Testis (tissue), 2 donors: ENCODE measurements around the gene PRKAR2A.
"Not testable (repeated sequence)": the region's sequence is repeated elsewhere in the genome, so short reads cannot be mapped to it uniquely, and the experiment has no call there.

Experiments used
- CTCF ChIP-seq, 3 experiments: fragments of 450-650 bp in 2 of 3; fragments of 200-600 bp in 1 of 3; sonication (generic) in 1 of 3; IDR thresholded peaks; one replicate each; pipeline ENCODE4 v1.5.1; 2016 to 2019; ENCODE audit warnings: antibody characterized with exemption in 3 of 3, mild to moderate bottlenecking in 2 of 3, moderate library complexity in 1 of 3
- POLR2A ChIP-seq: fragments of 450-650 bp; IDR thresholded peaks from one replicate; pipeline ENCODE4 v1.6.1; 2017; ENCODE audit warnings: antibody characterized with exemption, mild to moderate bottlenecking, moderate library complexity

GRCh38 chr3:48800831-48801230 lies 46.8 kb downstream of the PRKAR2A start:
- not testable (repeated sequence) for TF ChIP-seq CTCF (IDR thresholded peaks at IDR 0.05); POLR2A
